ENCODE data around the gene MTHFR. TPM values are rescaled to one million over a fixed set of nuclear protein-coding genes. Genes with fewer than 3 reads are reported as not detected.

MTHFR gene
- total RNA-seq, 4 donors from 2014 or later: 18.6 to 46.7 (median 27.9) TPM

DNA sequence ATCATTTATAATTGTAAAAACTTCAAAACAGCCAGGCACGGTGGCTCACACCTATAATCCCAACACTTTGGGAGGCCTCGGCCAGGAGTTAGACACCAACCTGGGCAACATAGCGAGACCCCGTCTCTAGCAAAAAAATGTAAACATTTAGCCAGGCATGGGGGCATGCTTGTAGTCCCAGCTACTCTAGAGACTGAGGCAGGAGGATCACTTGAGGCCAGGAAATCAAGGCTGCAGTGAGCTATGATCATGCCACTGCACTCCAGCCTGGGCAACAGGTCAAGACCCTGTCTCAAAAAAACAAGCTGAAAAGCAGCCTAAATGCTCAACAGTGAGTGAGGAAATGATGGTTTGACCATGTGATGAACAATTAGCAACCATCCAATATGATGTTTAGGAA is 36.5 kb downstream of the MTHFR start:
- Histone ChIP-seq H3K27ac (no peak overlapping the region), H3K4me1 (no peaks in the 10 kb centered on the region), H3K36me3 (no peaks in the 10 kb centered on the region), H3K27me3 (peaks cover 38% of the 10 kb centered on the region), H3K9me3 (no peaks in the 10 kb centered on the region), H3K4me3 (no peak overlapping the region)
- ATAC-seq: no peak
- TF ChIP-seq POLR2AphosphoS5 (IDR thresholded peaks at IDR 0.05) (no peak), POLR2A (IDR thresholded peaks at IDR 0.05) (no peak), EP300 (IDR thresholded peaks at IDR 0.05) (no peak)
- TF ChIP-seq, protein P1, sequence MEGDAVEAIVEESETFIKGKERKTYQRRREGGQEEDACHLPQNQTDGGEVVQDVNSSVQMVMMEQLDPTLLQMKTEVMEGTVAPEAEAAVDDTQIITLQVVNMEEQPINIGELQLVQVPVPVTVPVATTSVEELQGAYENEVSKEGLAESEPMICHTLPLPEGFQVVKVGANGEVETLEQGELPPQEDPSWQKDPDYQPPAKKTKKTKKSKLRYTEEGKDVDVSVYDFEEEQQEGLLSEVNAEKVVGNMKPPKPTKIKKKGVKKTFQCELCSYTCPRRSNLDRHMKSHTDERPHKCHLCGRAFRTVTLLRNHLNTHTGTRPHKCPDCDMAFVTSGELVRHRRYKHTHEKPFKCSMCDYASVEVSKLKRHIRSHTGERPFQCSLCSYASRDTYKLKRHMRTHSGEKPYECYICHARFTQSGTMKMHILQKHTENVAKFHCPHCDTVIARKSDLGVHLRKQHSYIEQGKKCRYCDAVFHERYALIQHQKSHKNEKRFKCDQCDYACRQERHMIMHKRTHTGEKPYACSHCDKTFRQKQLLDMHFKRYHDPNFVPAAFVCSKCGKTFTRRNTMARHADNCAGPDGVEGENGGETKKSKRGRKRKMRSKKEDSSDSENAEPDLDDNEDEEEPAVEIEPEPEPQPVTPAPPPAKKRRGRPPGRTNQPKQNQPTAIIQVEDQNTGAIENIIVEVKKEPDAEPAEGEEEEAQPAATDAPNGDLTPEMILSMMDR (IDR thresholded peaks at IDR 0.05): no peak
- 52 to 63% methylated on average over 3 to 4 of the region's 4 CpGs for WGBS, 2 donors (ENCODE audit: low coverage in 1 of 2)

DNA sequence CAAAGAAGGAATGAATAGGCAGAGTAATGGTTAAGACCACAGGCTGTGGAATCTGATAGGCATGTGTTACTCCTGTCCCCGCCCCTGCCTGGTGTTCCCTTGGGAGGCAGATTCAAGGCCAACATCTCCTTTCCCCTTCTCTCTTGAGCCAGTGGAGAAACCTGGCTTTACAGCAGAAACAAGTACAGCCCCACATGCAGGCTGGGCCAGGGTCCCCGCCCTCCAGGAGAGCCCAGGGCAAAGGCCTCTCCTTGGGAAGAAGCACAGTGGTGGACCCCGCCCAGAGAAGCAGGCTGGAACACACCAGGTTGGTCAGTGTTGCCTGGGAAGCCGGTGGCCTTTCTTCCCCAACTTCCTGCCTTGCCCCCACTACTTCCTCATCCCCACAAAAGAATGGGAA is 36.9 kb downstream of the MTHFR start:
- WGBS, 2 donors (ENCODE audit: low coverage in 1 of 2): 40% methylated on average over 1 of the region's 4 CpGs; no CpG with 5 or more reads in 1 of the 2 donors
- Histone ChIP-seq H3K27ac (no peak overlapping the region), H3K36me3 (no peaks in the 10 kb centered on the region), H3K4me3 (no peak overlapping the region), H3K9me3 (no peaks in the 10 kb centered on the region), H3K27me3 (peaks cover 42% of the 10 kb centered on the region), H3K4me1 (no peaks in the 10 kb centered on the region)
- ATAC-seq: no peak
- no peak for TF ChIP-seq POLR2A (IDR thresholded peaks at IDR 0.05)
- no peak for TF ChIP-seq EP300 (IDR thresholded peaks at IDR 0.05)
- TF ChIP-seq, protein P1 (IDR thresholded peaks at IDR 0.05): no peak
- TF ChIP-seq POLR2AphosphoS5 (IDR thresholded peaks at IDR 0.05): no peak

DNA sequence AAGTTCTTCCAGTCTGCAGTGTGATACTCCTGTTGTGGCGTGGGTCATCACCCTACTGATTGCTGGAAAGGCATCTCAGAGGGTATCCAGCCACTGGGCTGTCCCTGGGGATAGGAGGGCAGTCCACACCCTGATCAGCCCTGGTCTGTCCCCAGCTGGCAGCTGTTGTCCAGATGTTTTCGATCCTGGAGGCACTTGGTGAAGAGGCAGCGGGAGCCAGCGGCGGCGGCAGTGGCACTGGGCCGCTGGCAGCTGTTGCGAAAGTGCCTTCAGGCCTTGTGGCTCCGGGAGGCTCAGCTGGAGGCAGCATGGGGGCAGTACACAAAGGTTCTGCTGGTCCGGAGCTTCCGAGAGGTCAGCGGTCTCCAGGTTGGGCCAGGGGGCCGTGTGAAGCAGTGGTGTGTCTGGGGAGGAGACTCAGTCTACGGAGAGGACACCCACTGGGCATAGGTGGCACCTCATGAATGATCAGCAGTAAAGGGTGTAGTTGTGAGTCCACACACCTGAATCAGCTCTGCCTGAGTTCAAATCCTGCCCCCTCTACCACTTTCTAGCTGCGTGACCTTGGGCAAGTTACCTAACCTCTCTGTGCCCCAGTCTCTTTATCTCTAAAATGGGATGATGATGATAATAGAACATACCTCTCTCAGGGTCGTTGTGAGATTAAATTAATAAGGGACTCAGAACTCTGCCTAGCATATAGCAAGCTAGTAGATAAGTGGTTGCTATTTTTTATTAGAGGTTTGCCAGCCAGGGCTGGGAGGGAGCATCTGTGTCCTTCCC is 37.7 kb downstream of the MTHFR start:
- WGBS, 2 donors (ENCODE audit: low coverage in 1 of 2): 100% methylated on average over 1 to 2 of the region's 16 CpGs
- no peak for ATAC-seq
- Histone ChIP-seq H3K9me3 (no peaks in the 10 kb centered on the region), H3K27me3 (peaks cover 48% of the 10 kb centered on the region), H3K27ac (no peak overlapping the region), H3K4me3 (no peak overlapping the region), H3K4me1 (no peaks in the 10 kb centered on the region), H3K36me3 (no peaks in the 10 kb centered on the region)
- TF ChIP-seq, protein P1 (IDR thresholded peaks at IDR 0.05): no peak
- TF ChIP-seq EP300 (IDR thresholded peaks at IDR 0.05) (no peak), POLR2A (IDR thresholded peaks at IDR 0.05) (no peak), POLR2AphosphoS5 (IDR thresholded peaks at IDR 0.05) (no peak)

DNA sequence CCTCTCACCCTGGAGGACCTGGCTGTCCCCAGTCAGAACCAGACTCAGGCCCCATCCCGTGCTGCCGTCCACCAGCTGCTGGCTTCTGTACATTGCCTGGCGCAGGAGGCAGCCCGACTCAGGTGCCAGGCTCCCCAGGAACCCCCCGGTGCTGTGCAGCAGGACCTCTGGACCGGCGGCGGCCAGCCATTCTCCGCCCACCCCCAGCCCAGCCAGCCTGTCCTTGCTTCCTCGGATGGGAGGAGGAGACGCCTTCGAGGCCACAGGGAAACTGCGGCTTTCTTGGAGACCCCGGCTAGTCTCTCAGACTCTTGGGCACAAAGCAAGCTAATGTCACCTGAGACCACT is 39.4 kb downstream of the MTHFR start:
- WGBS, 2 donors (ENCODE audit: low coverage in 1 of 2): 60% methylated on average over 3 of the region's 14 CpGs; no CpG with 5 or more reads in 1 of the 2 donors
- peaks cover 0 to 9% (median 0%) of the 10 kb centered on the region in 3 donors for H3K4me1 ChIP-seq
- TF ChIP-seq, protein P1 (IDR thresholded peaks at IDR 0.05): no peak
- no peak for TF ChIP-seq EP300 (IDR thresholded peaks at IDR 0.05)
- no peak for TF ChIP-seq POLR2A (IDR thresholded peaks at IDR 0.05)
- no peak for TF ChIP-seq POLR2AphosphoS5 (IDR thresholded peaks at IDR 0.05)
- H3K9me3 ChIP-seq: no peaks in the 10 kb centered on the region
- no peak overlapping the region for H3K4me3 ChIP-seq
- no peak overlapping the region for H3K27ac ChIP-seq
- no peak for ATAC-seq
- H3K27me3 ChIP-seq: peaks cover 56% of the 10 kb centered on the region
- H3K36me3 ChIP-seq: no peaks in the 10 kb centered on the region

All from gastroesophageal sphincter (tissue), 4 donors.